Measurements from ENCODE around the gene PTPRO. TPM values are rescaled to one million over a fixed set of nuclear protein-coding genes. Genes with fewer than 3 reads are reported as not detected.

Gene PTPRO
- total RNA-seq, 4 donors from 2014 or later = 0.10 to 1.1 (median 0.32) TPM

DNA sequence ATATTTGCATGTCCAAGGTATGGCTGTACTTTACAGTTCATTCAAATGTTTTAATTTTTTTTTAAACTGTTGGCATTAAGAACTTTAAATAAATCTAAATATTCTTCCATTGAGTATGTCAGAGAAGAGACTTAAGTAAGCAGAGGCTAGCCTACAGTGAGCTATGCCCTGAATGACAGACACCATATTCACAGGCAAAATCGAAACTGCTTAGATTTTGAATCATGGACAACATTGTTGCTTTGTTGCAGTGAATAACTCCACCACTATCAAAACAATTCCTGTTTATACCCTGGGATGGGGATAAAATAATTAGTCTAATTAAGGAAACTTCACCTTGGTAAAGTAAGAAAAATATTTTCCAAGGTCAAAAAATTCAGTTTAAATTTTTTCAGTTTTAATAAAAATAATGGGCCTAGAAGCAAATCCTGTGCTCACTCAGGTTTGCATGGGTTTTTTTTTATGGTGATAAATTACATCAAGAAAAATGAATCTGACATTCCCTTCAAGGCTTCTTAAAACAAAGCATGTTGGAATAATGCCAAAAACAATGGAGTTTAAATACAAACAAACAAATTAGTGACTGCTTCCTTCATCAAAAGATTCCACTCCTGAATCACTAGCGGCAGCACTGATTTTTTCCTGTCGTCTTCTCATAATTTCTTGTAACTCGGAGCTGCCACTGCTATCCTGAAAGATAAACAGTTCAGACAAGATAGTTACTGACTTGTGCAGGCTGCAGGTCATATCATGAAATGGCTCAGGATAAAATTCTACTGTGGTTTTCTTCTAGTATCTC is 298.6 kb downstream of the PTPRO start:
- TF ChIP-seq POLR2A (IDR thresholded peaks at IDR 0.05) (no peak), CTCF (IDR thresholded peaks at IDR 0.05) (no peak)
- 80 to 83% methylated on average over 4 of the region's 4 CpGs for WGBS, 2 donors
- Histone ChIP-seq H3K36me3 (peaks cover 0 to 13% of the 10 kb centered on the region in 2 donors), H3K4me1 (no peaks in the 10 kb centered on the region), H3K27ac (no peak overlapping the region), H3K9me3 (no peaks in the 10 kb centered on the region), H3K4me3 (replicated peaks in 1 of 3) (no peak overlapping the region), H3K27me3 (no peaks in the 10 kb centered on the region)
- intact Hi-C loops (cut with DNase I) = no loop called here
- DNase-seq = no peak

DNA sequence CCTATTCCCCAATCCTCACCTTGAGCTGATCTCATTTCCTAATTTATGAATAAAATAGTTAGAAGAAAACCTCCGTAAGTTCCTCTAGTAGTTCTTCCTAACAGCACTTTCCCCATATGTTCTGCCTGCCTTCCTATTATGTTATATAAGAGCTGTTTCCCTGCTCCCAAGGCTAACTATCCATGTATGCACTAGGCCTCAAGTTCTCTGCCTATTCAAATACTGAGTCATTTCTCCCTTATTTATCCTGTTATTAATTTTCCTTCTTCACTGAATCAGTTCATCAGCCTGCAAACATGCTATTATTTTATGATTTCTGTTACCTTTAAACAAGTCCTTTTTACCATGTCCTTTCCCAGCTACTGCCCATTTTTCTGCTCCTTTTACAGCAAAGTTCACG is 302.8 kb downstream of the PTPRO start:
- H3K27ac ChIP-seq = no peak overlapping the region
- 98% methylated on average over 2 of the region's 2 CpGs for WGBS, 2 donors
- intact Hi-C loops (cut with DNase I) = no loop called here
- peaks cover 0 to 13% of the 10 kb centered on the region in 2 donors for H3K36me3 ChIP-seq
- H3K27me3 ChIP-seq = no peaks in the 10 kb centered on the region
- no peak overlapping the region for H3K4me3 ChIP-seq (replicated peaks in 1 of 3)
- H3K4me1 ChIP-seq = peaks cover 12 to 20% of the 10 kb centered on the region in 2 donors
- DNase-seq = no peak
- H3K9me3 ChIP-seq = no peaks in the 10 kb centered on the region
- TF ChIP-seq POLR2A (IDR thresholded peaks at IDR 0.05) = no peak
- no peak for TF ChIP-seq CTCF (IDR thresholded peaks at IDR 0.05)

DNA sequence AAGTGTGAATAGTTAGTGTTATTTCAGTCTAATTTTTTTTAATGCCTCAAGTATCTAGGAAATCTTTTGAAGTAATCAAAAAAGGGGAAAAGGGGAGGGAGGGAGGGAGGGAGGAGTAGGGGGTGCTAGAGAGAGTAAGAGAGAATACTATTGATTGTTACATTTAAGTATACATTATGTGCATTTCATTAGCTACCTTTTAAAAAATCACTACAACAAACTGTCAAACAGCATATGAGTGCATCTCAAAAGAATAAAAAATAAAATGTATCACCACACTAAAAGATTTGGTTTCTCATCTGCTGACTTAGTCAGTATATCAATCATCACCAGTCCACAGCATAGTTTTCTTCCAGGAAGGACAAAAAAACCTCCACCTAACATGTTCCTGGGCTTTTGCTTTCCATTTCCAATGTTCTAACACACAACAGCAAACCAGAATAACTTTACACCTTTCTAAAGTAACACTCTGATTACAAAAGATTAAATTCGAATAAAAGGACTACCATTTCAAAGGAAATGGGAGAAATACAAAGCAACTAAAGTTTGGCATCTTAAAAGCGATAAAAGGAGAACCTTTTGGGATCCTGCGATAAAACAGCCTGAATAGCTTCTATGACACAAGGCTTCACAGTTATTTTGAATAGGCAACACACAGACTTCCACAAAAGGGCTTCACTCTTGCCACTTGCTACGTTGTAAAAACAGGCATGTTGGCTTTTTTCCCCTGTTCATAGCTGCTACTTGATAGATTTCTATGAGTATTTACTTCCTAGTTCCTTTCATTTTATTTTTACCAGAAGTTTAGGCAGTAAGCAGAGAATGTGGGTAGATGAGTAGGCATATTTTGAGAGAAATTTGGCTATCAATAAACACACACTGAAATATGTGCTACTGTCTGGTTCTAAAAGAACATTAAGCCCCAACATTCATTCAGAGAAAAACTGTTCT is 306.0 kb downstream of the PTPRO start:
- H3K4me1 ChIP-seq = peaks cover 12 to 33% of the 10 kb centered on the region in 2 donors

GRCh38 chr12:15629108-15629507 is 306.8 kb downstream of the PTPRO start:
- H3K9me3 ChIP-seq = no peaks in the 10 kb centered on the region
- peaks cover 3 to 4% of the 10 kb centered on the region in 2 donors for H3K36me3 ChIP-seq
- peaks cover 12 to 33% of the 10 kb centered on the region in 2 donors for H3K4me1 ChIP-seq
- TF ChIP-seq POLR2A (IDR thresholded peaks at IDR 0.05) = peak in 1 of 2 donors; percentile 11
- TF ChIP-seq CTCF (IDR thresholded peaks at IDR 0.05) = no peak
- 30 to 34% methylated on average over 5 of the region's 5 CpGs for WGBS, 2 donors
- H3K4me3 ChIP-seq (replicated peaks in 1 of 3) = no peak overlapping the region
- peak overlapping the region; percentile 64 to 91 (median 86) for H3K27ac ChIP-seq
- no peaks in the 10 kb centered on the region for H3K27me3 ChIP-seq
- intact Hi-C loops (cut with DNase I) = no loop called here
- peak; percentile 59 to 61 for DNase-seq

More for the DNA sequence above, 306.0 kb downstream of the PTPRO start:
- H3K27me3 ChIP-seq = no peaks in the 10 kb centered on the region
- no peak overlapping the region for H3K4me3 ChIP-seq (replicated peaks in 1 of 3)
- WGBS, 2 donors = 31 to 39% methylated on average over 4 of the region's 4 CpGs
- intact Hi-C loops (cut with DNase I) = no loop called here
- H3K9me3 ChIP-seq = no peaks in the 10 kb centered on the region
- H3K27ac ChIP-seq = peak overlapping the region; percentile 64 to 91 (median 86)
- peak; percentile 9 to 16 for DNase-seq
- peaks cover 4 to 7% of the 10 kb centered on the region in 2 donors for H3K36me3 ChIP-seq
- TF ChIP-seq POLR2A (IDR thresholded peaks at IDR 0.05) (peak in 1 of 2 donors; percentile 17), CTCF (IDR thresholded peaks at IDR 0.05) (no peak)
